Activated naive CD4-positive, alpha-beta T cell treated with anti-CD3 and anti-CD28 coated beads, Interleukin-2, amount 10 ng/mL, durations not matched to agents 7 days and 5 days (primary cell): ENCODE results near the gene CLCN5.

Experiments used
- CTCF ChIA-PET: fragments of 350-600 bp; sonication (Branson Sonifier 250); formaldehyde crosslinking; loops from one replicate; lab custom pipeline; 2021; ENCODE audit warnings: antibody characterized with exemption; lab: Charles Lee
- DNase-seq: peaks from one replicate; pipeline ENCODE4 v3.0.0-alpha.2; 2020
- H3K27ac Mint-ChIP-seq: one replicate; pipeline ENCODE4 v1.8.0; 2021; ENCODE audit warnings: mild to moderate bottlenecking, moderate library complexity, mixed read lengths
- H3K27me3 Mint-ChIP-seq: one replicate; pipeline ENCODE4 v1.8.0; 2021; ENCODE audit warnings: mild to moderate bottlenecking, mixed read lengths
- H3K36me3 Mint-ChIP-seq: one replicate; pipeline ENCODE4 v1.8.0; 2021; ENCODE audit warnings: mixed read lengths
- H3K4me1 Mint-ChIP-seq: one replicate; pipeline ENCODE4 v1.8.0; 2021; ENCODE audit warnings: mixed read lengths
- H3K4me3 Mint-ChIP-seq: one replicate; pipeline ENCODE4 v1.8.0; 2021; ENCODE audit warnings: mild to moderate bottlenecking, moderate library complexity, mixed read lengths
- H3K9me3 Mint-ChIP-seq: one replicate; pipeline ENCODE4 v1.8.0; 2021; ENCODE audit warnings: mixed read lengths

The CLCN5 gene

DNA sequence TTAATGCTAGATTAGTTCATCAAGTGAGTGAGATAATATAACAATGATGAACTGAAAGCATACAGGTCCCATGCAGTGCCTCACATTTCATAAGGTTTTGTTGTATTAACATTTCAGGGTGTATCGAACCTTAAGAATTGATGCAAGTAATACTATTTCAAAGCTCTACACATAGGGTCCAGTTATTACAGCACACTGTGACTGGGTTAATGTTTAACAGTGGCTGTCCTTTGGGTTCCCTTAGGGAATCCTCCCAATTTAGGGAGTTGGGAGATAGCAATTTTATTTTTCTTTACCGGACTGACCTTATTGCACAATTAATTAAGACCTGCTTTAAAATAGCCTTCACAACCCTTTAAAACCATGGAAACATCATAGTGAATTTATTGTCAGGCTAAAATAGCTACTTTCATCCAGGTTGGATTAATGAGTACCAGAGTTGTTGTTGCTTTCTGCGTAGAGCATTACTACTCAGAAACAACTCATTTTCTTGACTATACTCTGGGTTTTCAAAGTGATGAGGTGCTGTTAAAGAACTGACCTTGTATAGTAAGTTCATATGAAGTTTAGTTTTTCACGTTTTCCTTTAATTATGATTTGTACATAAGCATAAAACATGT is 144.0 kb downstream of the CLCN5 start:
- CTCF ChIA-PET, result no interaction called here
- no peak overlapping the region for H3K4me3 Mint-ChIP-seq
- no peaks in the 10 kb centered on the region for H3K27me3 Mint-ChIP-seq
- no peak overlapping the region for H3K27ac Mint-ChIP-seq
- H3K4me1 Mint-ChIP-seq, result no peaks in the 10 kb centered on the region
- no peak for DNase-seq
- H3K9me3 Mint-ChIP-seq, result no peaks in the 10 kb centered on the region
- H3K36me3 Mint-ChIP-seq, result no peaks in the 10 kb centered on the region

DNA sequence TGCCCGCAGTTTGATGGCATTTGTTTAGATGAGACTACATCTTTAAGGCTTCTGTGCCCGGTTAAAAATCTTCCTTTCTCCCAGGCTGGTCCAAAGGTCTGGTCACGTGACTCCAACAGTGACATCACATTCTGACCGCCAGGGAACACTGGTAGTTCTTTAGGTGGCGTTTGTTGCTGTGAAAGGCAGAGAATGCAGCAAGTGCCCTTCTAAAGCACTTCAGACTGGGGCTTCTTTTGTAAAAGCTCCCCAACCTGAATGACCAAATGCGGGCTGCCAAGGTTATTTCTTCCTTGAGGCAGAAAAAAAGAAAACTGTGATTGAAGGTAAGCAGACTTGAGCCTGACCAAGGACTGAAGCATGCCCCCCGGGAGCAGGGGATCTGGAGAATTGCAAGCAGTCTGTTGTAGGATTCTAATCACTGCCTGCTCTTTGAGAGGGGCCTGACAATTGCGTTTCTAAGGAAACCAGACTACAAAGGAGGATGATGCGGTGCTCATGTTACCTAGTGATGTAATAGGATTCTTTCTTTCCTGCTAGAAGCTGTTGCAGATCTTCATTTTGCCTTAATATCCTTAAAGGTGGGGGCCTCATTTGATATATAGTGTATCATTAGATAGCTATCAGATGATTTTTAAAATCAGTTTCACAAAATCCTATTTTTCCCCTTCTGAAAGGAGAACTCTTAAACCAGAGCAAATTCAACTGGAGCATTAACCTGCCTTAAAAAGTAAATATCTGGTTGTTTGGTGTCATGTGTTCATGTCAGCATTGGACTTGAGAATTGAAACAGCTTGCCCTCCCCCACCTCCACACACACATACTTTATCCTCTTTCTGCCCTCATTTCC is 145.3 kb downstream of the CLCN5 start:
- no peak overlapping the region for H3K27ac Mint-ChIP-seq
- no peaks in the 10 kb centered on the region for H3K9me3 Mint-ChIP-seq
- no peaks in the 10 kb centered on the region for H3K27me3 Mint-ChIP-seq
- DNase-seq, result no peak
- H3K4me1 Mint-ChIP-seq, result no peaks in the 10 kb centered on the region
- H3K4me3 Mint-ChIP-seq, result no peak overlapping the region
- no peaks in the 10 kb centered on the region for H3K36me3 Mint-ChIP-seq
- CTCF ChIA-PET, result no interaction called here

DNA sequence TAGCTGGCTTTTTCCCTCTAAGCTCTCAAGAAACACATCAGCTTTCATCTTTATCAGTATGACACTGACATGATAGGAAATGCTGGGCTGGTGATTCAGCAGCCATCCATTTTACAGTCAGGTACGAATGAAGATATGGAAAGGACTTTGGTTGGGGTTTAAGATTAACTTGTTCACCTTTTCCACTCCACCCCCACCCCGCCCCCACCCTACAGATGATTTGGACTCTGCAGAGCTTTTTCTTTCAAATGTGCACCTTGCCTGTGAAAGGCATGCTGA is 145.8 kb downstream of the CLCN5 start:
- H3K27ac Mint-ChIP-seq, result no peak overlapping the region
- no peak overlapping the region for H3K4me3 Mint-ChIP-seq
- no peak for DNase-seq
- no peaks in the 10 kb centered on the region for H3K27me3 Mint-ChIP-seq
- H3K36me3 Mint-ChIP-seq, result no peaks in the 10 kb centered on the region
- CTCF ChIA-PET, result no interaction called here
- no peaks in the 10 kb centered on the region for H3K4me1 Mint-ChIP-seq
- H3K9me3 Mint-ChIP-seq, result no peaks in the 10 kb centered on the region

DNA sequence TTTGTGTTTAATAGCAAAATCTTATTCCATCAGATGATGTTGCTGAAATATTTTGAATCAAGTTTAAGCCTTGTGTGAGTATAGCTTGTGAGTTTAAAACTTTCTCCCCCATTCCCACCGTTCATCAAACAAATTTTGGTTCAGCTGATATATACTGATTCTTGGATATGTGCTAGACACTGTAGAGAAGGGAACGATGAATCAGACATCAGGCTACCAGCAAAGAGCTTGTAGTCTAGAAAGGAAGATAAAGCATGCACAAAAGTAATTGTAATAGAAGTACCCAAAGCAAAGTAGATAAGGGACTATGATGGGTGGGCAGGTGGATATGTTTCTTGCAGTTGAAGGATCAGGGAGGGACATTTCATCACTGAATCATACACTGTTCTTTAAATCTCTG is 146.5 kb downstream of the CLCN5 start:
- Mint-ChIP-seq H3K36me3 (no peaks in the 10 kb centered on the region), H3K4me3 (no peak overlapping the region), H3K27me3 (no peaks in the 10 kb centered on the region), H3K27ac (no peak overlapping the region), H3K4me1 (no peaks in the 10 kb centered on the region), H3K9me3 (no peaks in the 10 kb centered on the region)
- DNase-seq, result no peak
- CTCF ChIA-PET, result no interaction called here

DNA sequence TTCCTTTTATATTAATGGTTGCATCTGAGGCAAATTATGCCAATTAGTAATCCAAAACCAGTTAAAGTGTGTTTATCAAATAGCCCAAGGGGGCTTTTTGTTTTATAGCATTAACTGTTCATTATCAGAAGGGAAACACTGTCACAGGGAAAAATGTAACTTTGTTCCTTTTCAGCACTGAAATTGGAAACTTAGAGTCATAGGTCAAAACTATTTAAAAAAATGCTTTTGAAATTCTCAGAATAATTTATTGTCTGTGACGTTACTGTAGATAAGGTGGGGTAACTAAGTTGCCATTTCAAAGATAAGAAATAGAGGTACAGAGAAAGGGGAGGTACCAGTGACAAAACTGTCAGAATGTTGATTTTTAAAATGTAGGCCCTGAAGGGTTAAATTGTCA is 149.1 kb downstream of the CLCN5 start:
- H3K4me1 Mint-ChIP-seq, result no peaks in the 10 kb centered on the region
- no peak overlapping the region for H3K4me3 Mint-ChIP-seq
- H3K27me3 Mint-ChIP-seq, result no peaks in the 10 kb centered on the region
- no peak for DNase-seq
- H3K27ac Mint-ChIP-seq, result no peak overlapping the region
- H3K9me3 Mint-ChIP-seq, result no peaks in the 10 kb centered on the region
- H3K36me3 Mint-ChIP-seq, result no peaks in the 10 kb centered on the region
- CTCF ChIA-PET, result no interaction called here

DNA sequence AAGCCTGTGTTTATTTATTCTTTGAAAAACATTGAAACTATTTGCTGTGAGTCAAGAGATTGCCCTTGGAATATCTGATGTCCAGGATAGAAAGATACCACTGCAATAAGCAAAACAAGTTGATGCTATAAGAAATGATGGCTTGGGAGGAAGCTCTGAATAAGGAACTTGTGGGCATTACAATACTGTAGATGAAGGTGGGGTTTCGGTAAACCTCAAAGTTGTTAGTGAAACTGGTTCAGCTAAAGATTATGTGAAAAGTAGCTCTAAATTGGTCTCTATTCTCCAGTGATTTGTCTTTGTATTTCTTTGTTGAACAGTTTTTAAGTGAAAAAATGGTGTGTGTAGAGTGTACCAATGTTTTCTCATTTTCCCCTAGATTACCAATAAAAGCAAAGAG is 149.7 kb downstream of the CLCN5 start:
- H3K27me3 Mint-ChIP-seq, result no peaks in the 10 kb centered on the region
- H3K36me3 Mint-ChIP-seq, result no peaks in the 10 kb centered on the region
- H3K4me1 Mint-ChIP-seq, result no peaks in the 10 kb centered on the region
- H3K4me3 Mint-ChIP-seq, result no peak overlapping the region
- DNase-seq, result no peak
- CTCF ChIA-PET, result no interaction called here
- no peaks in the 10 kb centered on the region for H3K9me3 Mint-ChIP-seq
- no peak overlapping the region for H3K27ac Mint-ChIP-seq

DNA sequence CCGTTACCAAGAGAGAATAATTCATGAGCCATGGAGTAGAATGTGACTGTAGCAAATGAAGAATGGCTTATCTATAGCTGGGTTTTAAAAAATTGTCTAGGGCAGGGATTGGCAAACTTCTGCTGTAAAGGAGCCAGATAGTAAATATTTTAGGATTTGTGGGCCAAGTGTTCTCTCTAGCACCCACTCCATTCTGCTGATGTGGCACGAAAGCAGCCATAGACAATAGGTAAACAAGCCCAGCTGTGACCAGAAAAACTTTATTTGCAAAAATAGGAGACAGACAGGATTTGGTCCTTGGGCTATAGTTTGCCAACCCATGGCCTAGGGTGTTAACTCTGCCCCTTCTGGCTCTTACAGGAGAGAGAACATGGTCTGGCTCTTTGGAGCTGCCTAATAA is 151.2 kb downstream of the CLCN5 start:
- no peak overlapping the region for H3K4me3 Mint-ChIP-seq
- H3K4me1 Mint-ChIP-seq, result no peaks in the 10 kb centered on the region
- H3K9me3 Mint-ChIP-seq, result no peaks in the 10 kb centered on the region
- H3K27me3 Mint-ChIP-seq, result no peaks in the 10 kb centered on the region
- CTCF ChIA-PET, result no interaction called here
- H3K27ac Mint-ChIP-seq, result no peak overlapping the region
- no peaks in the 10 kb centered on the region for H3K36me3 Mint-ChIP-seq
- no peak for DNase-seq

DNA sequence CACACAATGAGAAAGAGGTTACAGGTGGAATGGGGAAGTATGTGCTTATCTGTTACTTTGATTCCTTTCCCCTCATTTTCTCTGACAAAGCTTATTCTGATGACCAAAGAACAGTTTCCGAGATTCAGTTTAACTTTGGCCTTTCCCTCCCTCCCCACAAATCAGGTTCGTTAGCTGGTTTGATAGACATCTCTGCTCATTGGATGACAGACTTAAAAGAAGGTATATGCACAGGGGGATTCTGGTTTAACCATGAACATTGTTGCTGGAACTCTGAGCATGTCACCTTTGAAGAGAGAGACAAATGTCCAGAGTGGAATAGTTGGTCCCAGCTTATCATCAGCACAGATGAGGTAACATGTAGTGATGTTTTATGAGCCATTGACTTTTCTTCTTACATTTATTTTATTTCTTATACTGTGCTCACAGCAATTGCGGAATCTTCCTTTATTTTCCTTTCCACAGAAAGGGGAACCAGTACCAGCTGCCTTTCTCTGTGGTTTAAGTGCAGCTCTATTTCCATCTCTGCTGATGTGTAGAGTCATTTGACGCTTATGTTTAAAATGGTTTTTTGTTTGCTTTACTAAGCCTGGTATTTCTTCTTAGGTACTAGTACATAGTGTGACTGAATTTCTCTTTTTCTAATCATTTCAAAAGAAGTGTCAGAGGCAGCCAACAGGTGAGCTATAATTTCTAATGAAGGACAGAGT is 153.4 kb downstream of the CLCN5 start:
- Mint-ChIP-seq H3K4me3 (no peak overlapping the region), H3K36me3 (no peaks in the 10 kb centered on the region), H3K4me1 (no peaks in the 10 kb centered on the region), H3K27ac (no peak overlapping the region), H3K27me3 (no peaks in the 10 kb centered on the region), H3K9me3 (no peaks in the 10 kb centered on the region)
- no peak for DNase-seq
- CTCF ChIA-PET, result no interaction called here

DNA sequence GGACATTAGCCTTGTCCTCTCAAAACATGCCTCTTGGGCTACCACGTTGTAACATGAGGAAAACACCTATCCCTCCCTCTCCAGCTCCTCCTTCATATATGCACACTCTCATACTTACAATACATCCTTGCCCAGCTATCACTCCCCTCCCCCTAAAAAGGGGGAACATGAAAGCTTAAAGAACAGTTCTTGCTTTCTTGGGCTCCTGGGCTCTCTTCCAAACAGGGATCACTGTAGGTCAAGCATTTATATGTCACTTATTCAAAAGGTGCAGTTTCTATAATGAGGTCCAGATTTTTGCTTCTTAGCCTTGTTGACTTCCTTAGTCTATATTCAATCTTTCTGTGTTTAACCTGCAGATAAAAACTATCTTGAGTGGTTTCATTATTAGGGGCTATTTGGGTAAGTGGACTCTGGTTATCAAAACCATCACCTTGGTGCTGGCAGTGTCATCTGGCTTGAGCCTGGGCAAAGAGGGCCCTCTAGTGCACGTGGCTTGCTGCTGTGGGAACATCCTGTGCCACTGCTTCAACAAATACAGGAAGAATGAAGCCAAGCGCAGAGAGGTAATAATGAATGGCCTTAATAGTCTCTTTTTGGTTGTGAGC is 159.0 kb downstream of the CLCN5 start:
- DNase-seq, result no peak
- H3K9me3 Mint-ChIP-seq, result no peaks in the 10 kb centered on the region
- H3K36me3 Mint-ChIP-seq, result no peaks in the 10 kb centered on the region
- H3K4me3 Mint-ChIP-seq, result no peak overlapping the region
- H3K27ac Mint-ChIP-seq, result no peak overlapping the region
- H3K4me1 Mint-ChIP-seq, result no peaks in the 10 kb centered on the region
- no peaks in the 10 kb centered on the region for H3K27me3 Mint-ChIP-seq
- CTCF ChIA-PET, result no interaction called here

DNA sequence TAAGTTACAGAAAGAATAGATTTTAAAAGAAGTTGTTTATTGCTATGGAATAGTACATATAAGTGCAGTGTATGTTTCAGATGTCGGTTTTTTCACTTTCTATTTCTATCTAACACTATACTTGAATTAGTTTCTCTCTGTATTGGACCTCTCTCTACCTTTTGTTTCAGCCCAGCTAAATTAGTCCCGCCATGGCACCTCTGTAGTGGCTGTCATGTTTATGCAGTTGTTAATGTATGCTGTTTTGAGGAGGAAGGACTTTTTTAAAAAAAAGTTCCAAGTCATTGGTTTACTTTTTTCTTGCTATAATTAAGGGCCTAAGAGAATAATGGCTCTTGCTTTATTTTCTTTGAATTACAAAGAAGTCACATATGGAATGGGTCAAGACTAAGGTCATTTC is 160.3 kb downstream of the CLCN5 start:
- H3K4me1 Mint-ChIP-seq, result no peaks in the 10 kb centered on the region
- CTCF ChIA-PET, result interaction anchor here (0.7 kb wide), 1 partner anchor 199 kb away, joined by 3 read pairs; no protein-coding TSS in a partner anchor
- DNase-seq, result no peak
- H3K27me3 Mint-ChIP-seq, result no peaks in the 10 kb centered on the region
- H3K9me3 Mint-ChIP-seq, result no peaks in the 10 kb centered on the region
- no peak overlapping the region for H3K27ac Mint-ChIP-seq
- H3K36me3 Mint-ChIP-seq, result no peaks in the 10 kb centered on the region
- no peak overlapping the region for H3K4me3 Mint-ChIP-seq

DNA sequence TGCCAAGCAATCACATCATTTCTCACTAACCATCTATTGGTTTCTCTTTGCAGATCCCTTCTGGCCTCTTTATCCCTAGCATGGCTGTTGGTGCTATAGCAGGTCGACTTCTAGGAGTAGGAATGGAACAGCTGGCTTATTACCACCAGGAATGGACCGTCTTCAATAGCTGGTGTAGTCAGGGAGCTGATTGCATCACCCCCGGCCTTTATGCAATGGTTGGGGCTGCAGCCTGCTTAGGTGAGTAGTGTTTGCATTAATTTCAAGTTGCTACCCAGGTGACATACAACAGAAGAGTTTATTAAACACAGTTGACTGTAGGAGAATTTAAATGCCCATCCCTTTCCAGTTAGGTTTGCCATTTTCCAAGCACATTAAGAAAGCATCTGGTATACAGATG is 166.2 kb downstream of the CLCN5 start:
- DNase-seq, result no peak
- Mint-ChIP-seq H3K4me1 (no peaks in the 10 kb centered on the region), H3K27me3 (no peaks in the 10 kb centered on the region), H3K36me3 (no peaks in the 10 kb centered on the region), H3K9me3 (no peaks in the 10 kb centered on the region), H3K4me3 (no peak overlapping the region), H3K27ac (no peak overlapping the region)
- CTCF ChIA-PET, result no interaction called here

DNA sequence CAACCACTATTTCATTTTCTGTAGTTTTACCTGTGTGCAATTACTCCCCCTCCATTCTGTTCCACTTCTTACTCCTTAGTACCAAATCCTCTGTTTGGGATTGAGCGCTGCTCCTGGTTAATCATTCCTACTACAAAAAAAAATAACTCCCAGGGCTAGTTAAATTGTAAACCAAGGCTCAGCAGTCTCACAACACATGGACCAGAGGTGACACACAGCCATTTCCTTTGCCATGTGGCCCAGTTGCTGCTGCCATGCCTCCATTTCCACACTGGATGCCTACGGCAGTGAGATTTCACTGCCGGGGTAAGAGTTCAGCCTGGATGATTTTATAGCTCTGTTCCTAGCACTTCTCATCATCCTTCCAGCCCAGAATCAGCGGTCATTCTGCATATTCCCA is 171.2 kb downstream of the CLCN5 start:
- H3K4me1 Mint-ChIP-seq, result no peaks in the 10 kb centered on the region
- H3K4me3 Mint-ChIP-seq, result no peak overlapping the region
- no peaks in the 10 kb centered on the region for H3K9me3 Mint-ChIP-seq
- DNase-seq, result no peak
- H3K27ac Mint-ChIP-seq, result no peak overlapping the region
- no peaks in the 10 kb centered on the region for H3K36me3 Mint-ChIP-seq
- no peaks in the 10 kb centered on the region for H3K27me3 Mint-ChIP-seq
- CTCF ChIA-PET, result no interaction called here

DNA sequence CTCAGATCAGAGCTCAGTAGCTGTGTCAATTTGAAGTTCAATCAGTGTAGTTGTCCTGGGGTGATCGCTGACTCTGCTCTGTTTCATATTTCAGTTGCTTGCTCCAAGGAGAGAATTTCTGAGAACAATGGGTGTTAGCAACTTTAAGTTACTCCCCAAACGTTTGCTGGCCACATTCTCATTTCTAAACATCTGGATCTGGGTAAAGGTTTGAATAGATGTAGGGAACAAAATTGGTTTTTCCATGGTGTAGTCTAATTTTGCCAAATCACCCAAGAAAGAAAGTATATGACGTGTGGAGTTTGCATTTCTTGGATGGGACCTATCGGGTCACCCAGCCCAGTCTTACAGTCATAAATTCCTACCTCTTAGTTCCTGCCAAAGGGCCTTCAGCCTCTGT is 174.7 kb downstream of the CLCN5 start:
- no peak for DNase-seq
- no peaks in the 10 kb centered on the region for H3K9me3 Mint-ChIP-seq
- no peaks in the 10 kb centered on the region for H3K27me3 Mint-ChIP-seq
- CTCF ChIA-PET, result no interaction called here
- no peak overlapping the region for H3K27ac Mint-ChIP-seq
- no peaks in the 10 kb centered on the region for H3K4me1 Mint-ChIP-seq
- H3K4me3 Mint-ChIP-seq, result no peak overlapping the region
- H3K36me3 Mint-ChIP-seq, result no peaks in the 10 kb centered on the region

DNA sequence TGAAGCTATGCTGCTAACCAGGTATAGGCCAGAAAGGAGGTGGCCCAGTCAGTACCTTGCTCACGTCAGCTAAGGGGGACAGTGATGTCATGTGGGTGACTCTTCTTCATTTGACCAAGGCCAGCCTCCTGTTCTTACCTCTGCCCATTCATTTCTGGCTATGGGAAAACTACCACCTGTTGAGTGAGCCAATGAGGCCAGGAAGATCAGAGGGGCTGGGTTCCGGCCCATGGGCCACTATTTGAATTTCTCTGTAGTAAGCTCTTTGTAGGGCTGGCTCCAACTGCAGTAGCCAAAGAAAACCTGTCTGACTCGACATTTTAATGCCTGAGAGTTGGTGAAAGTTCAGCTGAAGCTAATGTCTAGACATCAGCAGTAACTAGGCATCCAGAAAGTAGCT is 175.8 kb downstream of the CLCN5 start:
- CTCF ChIA-PET, result no interaction called here
- no peak overlapping the region for H3K27ac Mint-ChIP-seq
- peaks cover 1% of the 10 kb centered on the region for H3K4me1 Mint-ChIP-seq
- no peaks in the 10 kb centered on the region for H3K36me3 Mint-ChIP-seq
- H3K9me3 Mint-ChIP-seq, result no peaks in the 10 kb centered on the region
- no peak overlapping the region for H3K4me3 Mint-ChIP-seq
- no peaks in the 10 kb centered on the region for H3K27me3 Mint-ChIP-seq
- no peak for DNase-seq

DNA sequence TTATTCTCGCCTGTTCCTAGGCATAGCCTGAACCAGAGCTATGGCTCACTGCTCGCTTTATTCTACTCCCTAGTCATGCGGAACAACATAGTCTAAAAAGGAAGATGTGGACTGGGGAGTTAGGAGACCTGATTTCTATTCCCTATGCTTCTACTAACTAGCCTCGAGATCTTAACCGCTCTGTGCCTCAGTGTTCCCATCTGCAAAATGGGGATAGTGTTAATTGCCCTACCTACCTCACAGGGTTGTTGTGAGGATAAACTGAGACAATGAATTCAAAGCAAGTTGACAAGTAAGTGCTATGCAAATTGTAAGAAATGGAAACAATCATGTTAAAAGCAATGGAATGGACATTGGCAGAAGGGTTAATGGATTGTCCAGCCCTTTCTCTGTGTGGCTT is 176.4 kb downstream of the CLCN5 start:
- Mint-ChIP-seq H3K9me3 (no peaks in the 10 kb centered on the region), H3K27me3 (no peaks in the 10 kb centered on the region), H3K4me1 (peaks cover 4% of the 10 kb centered on the region), H3K27ac (no peak overlapping the region), H3K4me3 (no peak overlapping the region), H3K36me3 (no peaks in the 10 kb centered on the region)
- CTCF ChIA-PET, result no interaction called here
- DNase-seq, result no peak
